LNCAP (cell line): ENCODE data around the gene SLC10A1.
A peak's percentile ranks its signal among the peaks of the same experiment; 100 is the strongest.

ENCODE experiments used
- CTCF ChIP-seq: fragments of 450-650 bp; IDR thresholded peaks from 2 replicates; pipeline ENCODE4 v1.5.1; 2017; ENCODE audit warnings: mild to moderate bottlenecking

SLC10A1 gene

GRCh38 chr14:69838881-69839416 is 41.9 kb upstream of the SLC10A1 start:
- TF ChIP-seq CTCF = no peak

DNA sequence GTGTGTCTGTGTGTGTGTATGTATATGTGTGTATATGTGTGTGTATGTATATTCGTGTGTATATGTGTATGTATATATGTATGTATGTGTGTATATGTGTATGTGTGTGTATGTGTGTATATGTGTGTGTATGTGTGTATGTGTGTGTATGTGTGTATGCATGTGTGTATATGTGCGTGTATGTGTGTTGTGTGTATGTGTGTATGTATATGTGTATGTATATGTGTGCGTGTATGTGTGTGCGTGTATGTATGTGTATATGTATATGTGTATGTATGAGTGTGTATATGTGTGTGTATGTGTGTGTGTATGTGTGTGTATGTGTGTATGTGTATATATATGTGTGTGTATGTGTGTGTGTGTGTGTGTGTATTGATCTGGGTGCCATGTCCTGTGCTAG is 31.8 kb upstream of the SLC10A1 start:
- no peak for TF ChIP-seq CTCF

DNA sequence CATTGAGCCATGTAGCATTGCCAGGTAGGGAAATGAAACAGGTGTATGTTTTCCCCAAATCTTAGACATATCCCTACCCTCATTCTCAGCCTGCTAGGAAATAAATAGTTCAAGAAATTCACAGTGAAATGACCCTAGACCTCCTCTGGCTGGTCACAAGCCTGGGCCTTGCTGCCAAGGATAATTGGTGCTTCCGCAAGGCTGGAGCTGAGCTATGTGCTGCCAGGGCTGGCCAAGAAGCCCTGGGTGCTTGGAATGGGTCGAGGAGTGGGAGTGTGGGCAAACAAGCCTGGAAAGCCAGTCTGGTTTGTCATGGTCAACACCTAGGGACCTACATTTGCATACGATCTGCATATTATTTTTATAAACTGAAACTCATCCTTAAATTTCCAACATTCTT is 31.3 kb upstream of the SLC10A1 start:
- TF ChIP-seq CTCF = no peak

GRCh38 chr14:69827560-69827959 is 30.5 kb upstream of the SLC10A1 start:
- no peak for TF ChIP-seq CTCF

- no peak for TF ChIP-seq CTCF
These were observed 25.4 kb upstream of the SLC10A1 start for GRCh38 chr14:69822456-69822855.

- TF ChIP-seq CTCF = no peak
These were observed 23.9 kb upstream of the SLC10A1 start for GRCh38 chr14:69820991-69821390.

DNA sequence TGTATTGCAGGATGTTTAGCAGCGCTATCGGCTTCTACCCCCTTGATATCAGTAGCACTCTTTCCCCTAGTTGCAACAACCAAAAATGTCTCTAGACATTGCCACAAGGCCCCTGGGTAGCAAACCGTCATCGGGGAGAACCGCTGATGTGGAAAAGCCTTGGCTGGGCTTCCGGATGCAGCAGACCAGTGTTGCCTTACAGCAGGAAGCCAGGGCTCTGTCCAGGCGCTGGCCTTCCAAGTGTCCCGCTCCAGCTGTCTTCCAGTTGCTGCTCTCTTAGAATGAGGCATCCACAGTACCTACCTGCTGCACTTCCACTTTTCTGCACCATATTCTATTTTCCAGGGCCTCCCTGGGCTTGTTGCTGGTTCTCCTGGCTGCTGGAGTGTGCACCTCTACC is 22.6 kb upstream of the SLC10A1 start:
- TF ChIP-seq CTCF = no peak

DNA sequence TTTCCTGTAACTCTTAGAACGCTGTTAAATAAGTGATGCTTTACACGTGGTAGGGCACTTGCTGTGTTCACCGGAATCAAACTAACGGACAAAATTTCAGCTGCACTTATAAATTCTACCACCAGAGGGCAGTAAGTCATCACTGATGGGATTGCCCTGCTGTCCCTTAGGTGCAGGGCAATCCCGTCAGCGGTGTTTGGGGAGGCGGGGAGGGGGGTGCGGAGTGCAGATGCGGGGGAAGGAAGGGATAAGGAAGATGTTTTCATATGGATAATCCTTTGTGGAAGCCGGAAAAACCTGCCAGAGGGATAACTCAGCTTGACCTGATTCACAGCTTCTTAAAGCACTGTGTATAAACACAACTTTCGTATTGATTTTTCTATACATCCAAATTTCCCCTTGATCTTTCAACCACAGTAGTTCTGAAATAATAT is 21.7 kb upstream of the SLC10A1 start:
- TF ChIP-seq CTCF = peak; percentile 81
